ENCODE results near the gene STX4. TPM values are rescaled to one million over a fixed set of nuclear protein-coding genes. Genes with fewer than 3 reads are reported as not detected.

STX4 gene
- polyA plus RNA-seq, 2 of the 4 experiments (the other 2 are of a cell fraction) = 39.7 to 73.9 TPM

GRCh38 chr16:30997725-30998711 is 35.3 kb upstream of the STX4 start:
- Histone ChIP-seq H3K27ac (peak overlapping the region; percentile 97 to 100), H3K9me3 (no peaks in the 10 kb centered on the region), H3K4me3 (peak overlapping the region; percentile 61), H3K4me1 (peaks cover 44% of the 10 kb centered on the region), H3K4me2 (peak overlapping the region; percentile 92)
- no peak for TF ChIP-seq EHF (CRISPR knock-in tag; IDR thresholded peaks at IDR 0.05)
- TF ChIP-seq MYC (IDR thresholded peaks at IDR 0.05; ENCODE audit: borderline replicate concordance, low read length) = peak; percentile 8; the same call in 1 of the 2 replicates
- TF ChIP-seq KDM1A (IDR thresholded peaks at IDR 0.05; ENCODE audit: low read depth) = no peak
- 0 out of 2 replicates have a peak, but pooled peaks have one; percentile 20 for TF ChIP-seq FOSL2 (IDR thresholded peaks at IDR 0.05)
- TF ChIP-seq FOSL2 (CRISPR knock-in tag; IDR thresholded peaks at IDR 0.05) = peak; percentile 82
- no peak for TF ChIP-seq EHMT2 (IDR thresholded peaks at IDR 0.05; ENCODE audit: low read depth)
- 0 out of 2 replicates have a peak, but pooled peaks have one; percentile 20 for TF ChIP-seq E2F6 (IDR thresholded peaks at IDR 0.05; ENCODE audit: borderline replicate concordance, low read depth)
- TF ChIP-seq JUN (IDR thresholded peaks at IDR 0.05) = no peak
- TF ChIP-seq TFCP2L1 (CRISPR knock-in tag; IDR thresholded peaks at IDR 0.05) = no peak
- no peak for TF ChIP-seq RNF2 (IDR thresholded peaks at IDR 0.05; ENCODE audit: borderline replicate concordance, low read depth)
- 0 out of 2 replicates have a peak, but pooled peaks have one; percentile 3 for TF ChIP-seq NFE2L2 (conservative IDR thresholded peaks at IDR 0.05; ENCODE audit: low read length)
- TF ChIP-seq CBX8 (IDR thresholded peaks at IDR 0.05) = no peak
- TF ChIP-seq MAX (IDR thresholded peaks at IDR 0.05) = peak; percentile 10; the same call in 1 of the 2 replicates
- no peak for TF ChIP-seq JUNB (IDR thresholded peaks at IDR 0.05)
- TF ChIP-seq HES2 (IDR thresholded peaks at IDR 0.05) = no peak
- no peak for TF ChIP-seq ESRRA (IDR thresholded peaks at IDR 0.05; ENCODE audit: borderline replicate concordance, low read length)
- TF ChIP-seq HOXA7 (CRISPR knock-in tag; IDR thresholded peaks at IDR 0.05) = 0 out of 2 replicates have a peak, but pooled peaks have one; percentile 31
- WGBS (ENCODE audit: missing lambda C conversion rate) = 6% methylated on average over 21 of the region's 21 CpGs
- DNase-seq (ENCODE audit: low read depth in 1 of 2, low spot score in 1 of 2) = peak; percentile 74 to 89
- ChIA-PET CTCF (interaction anchor here (0.6 to 3.6 kb wide), 9 partner anchors 11 to 153 kb away, joined by 3 to 25 read pairs (median 3); partner anchors contain the start of gene HSD3B7), POLR2A (interaction anchor here (0.7 to 1.9 kb wide), 17 partner anchors 11 to 461 kb away, joined by 3 to 14 read pairs (median 6); partner anchors contain the start of genes ARMC5, FUS, HSD3B7 and KAT8)
- ATAC-seq = peak; percentile 62 to 68
- no peak for FAIRE-seq

GRCh38 chr16:30998852-30999761 is 34.3 kb upstream of the STX4 start:
- no peaks in the 10 kb centered on the region for H3K9me3 ChIP-seq
- no peak for FAIRE-seq
- CTCF ChIA-PET = interaction anchor here (0.6 to 3.6 kb wide), 7 partner anchors 14 to 143 kb away, joined by 3 to 25 read pairs (median 3); partner anchors contain the start of gene HSD3B7
- POLR2A ChIA-PET = interaction anchor here (0.6 to 1.5 kb wide), 6 partner anchors 14 to 143 kb away, joined by 3 to 8 read pairs (median 4); partner anchors contain the start of genes HSD3B7, STX4, ZNF646 and ZNF668
- no peak for TF ChIP-seq NFE2L2 (conservative IDR thresholded peaks at IDR 0.05; ENCODE audit: low read length)
- no peak for TF ChIP-seq KDM1A (IDR thresholded peaks at IDR 0.05; ENCODE audit: low read depth)
- no peak for TF ChIP-seq MAX (IDR thresholded peaks at IDR 0.05)
- no peak for TF ChIP-seq MYC (IDR thresholded peaks at IDR 0.05; ENCODE audit: borderline replicate concordance, low read length)
- TF ChIP-seq CHD4 (IDR thresholded peaks at IDR 0.05; ENCODE audit: borderline replicate concordance) = no peak
- H3K4me2 ChIP-seq = peak overlapping the region; percentile 92
- H3K4me3 ChIP-seq = no peak overlapping the region
- peak overlapping the region; percentile 97 to 100 for H3K27ac ChIP-seq
- ATAC-seq = no peak
- peaks cover 44% of the 10 kb centered on the region for H3K4me1 ChIP-seq
- DNase-seq (ENCODE audit: low read depth in 1 of 2, low spot score in 1 of 2) = no peak
- WGBS (ENCODE audit: missing lambda C conversion rate) = 76% methylated on average over 6 of the region's 6 CpGs

Measured in A549 (cell line).